ENCODE results near the gene LRBA.
"Not testable (repeated sequence)": the region's sequence is repeated elsewhere in the genome, so short reads cannot be mapped to it uniquely, and the experiment has no call there.

LRBA gene

GRCh38 chr4:150514709-150515108 is 500.4 kb downstream of the LRBA start:
- in situ Hi-C loops (cut with MboI; ENCODE audit: low sequenced_read_pairs, unreplicated experiment), result no loop called here
- TF ChIP-seq CTCF (IDR thresholded peaks at IDR 0.05; ENCODE audit: borderline replicate concordance, control extremely low read depth, extremely low read depth, insufficient read depth, missing control alignments), result no peak
- DNase-seq (ENCODE audit: low spot score), result no peak

GRCh38 chr4:150510176-150510865 is 504.8 kb downstream of the LRBA start:
- in situ Hi-C loops (cut with MboI; ENCODE audit: low sequenced_read_pairs, unreplicated experiment), result no loop called here
- no peak for DNase-seq (ENCODE audit: low spot score)
- TF ChIP-seq CTCF (IDR thresholded peaks at IDR 0.05; ENCODE audit: borderline replicate concordance, control extremely low read depth, extremely low read depth, insufficient read depth, missing control alignments), result no peak

- DNase-seq (ENCODE audit: low spot score); in situ Hi-C loops (cut with MboI; ENCODE audit: low sequenced_read_pairs, unreplicated experiment): not testable (repeated sequence)
Observed at GRCh38 chr4:150507656-150508055, 507.4 kb downstream of the LRBA start.

- no peak for DNase-seq (ENCODE audit: low spot score)
- in situ Hi-C loops (cut with MboI; ENCODE audit: low sequenced_read_pairs, unreplicated experiment), result no loop called here
- no peak for TF ChIP-seq CTCF (IDR thresholded peaks at IDR 0.05; ENCODE audit: borderline replicate concordance, control extremely low read depth, extremely low read depth, insufficient read depth, missing control alignments)
Observed at GRCh38 chr4:150501983-150502382, 513.1 kb downstream of the LRBA start.

GRCh38 chr4:150501009-150501727 is 513.9 kb downstream of the LRBA start:
- in situ Hi-C loops (cut with MboI; ENCODE audit: low sequenced_read_pairs, unreplicated experiment), result no loop called here

GRCh38 chr4:150497612-150498011 is 517.5 kb downstream of the LRBA start:
- no peak for DNase-seq (ENCODE audit: low spot score)
- in situ Hi-C loops (cut with MboI; ENCODE audit: low sequenced_read_pairs, unreplicated experiment), result no loop called here
- no peak for TF ChIP-seq CTCF (IDR thresholded peaks at IDR 0.05; ENCODE audit: borderline replicate concordance, control extremely low read depth, extremely low read depth, insufficient read depth, missing control alignments)

More at GRCh38 chr4:150501009-150501727, 513.9 kb downstream of the LRBA start:
- DNase-seq (ENCODE audit: low spot score), result no peak
- TF ChIP-seq CTCF (IDR thresholded peaks at IDR 0.05; ENCODE audit: borderline replicate concordance, control extremely low read depth, extremely low read depth, insufficient read depth, missing control alignments), result no peak

- in situ Hi-C loops (cut with MboI; ENCODE audit: low sequenced_read_pairs, unreplicated experiment), result no loop called here
- no peak for TF ChIP-seq CTCF (IDR thresholded peaks at IDR 0.05; ENCODE audit: borderline replicate concordance, control extremely low read depth, extremely low read depth, insufficient read depth, missing control alignments)
- DNase-seq (ENCODE audit: low spot score), result no peak
Observed at GRCh38 chr4:150495550-150495949, 519.5 kb downstream of the LRBA start.
